Measurements from ENCODE around the gene ETV3. TPM values are rescaled to one million over a fixed set of nuclear protein-coding genes. Genes with fewer than 3 reads are reported as not detected.

ETV3 gene
- polyA plus RNA-seq, 1 experiment = 7.4 TPM

- no peaks in the 10 kb centered on the region for H3K27me3 ChIP-seq (ENCODE audit: control insufficient read depth, insufficient read depth, low read length)
- no peak for TF ChIP-seq CTCF (IDR thresholded peaks at IDR 0.05; ENCODE audit: insufficient read depth, low read depth, low read length)
- POLR2A ChIA-PET = interaction anchor here (0.6 kb wide), 1 partner anchor 13 kb away, joined by 5 read pairs; no protein-coding TSS in a partner anchor
- no peak for DNase-seq (ENCODE audit: low read depth)
- CTCF ChIA-PET = interaction anchor here (1.3 to 5.5 kb wide), 4 partner anchors 12 to 61 kb away, joined by 4 to 24 read pairs (median 13); no protein-coding TSS in a partner anchor
- H3K4me3 ChIP-seq (ENCODE audit: low read depth, low read length) = no peak overlapping the region
- peaks cover 6% of the 10 kb centered on the region for H3K36me3 ChIP-seq (ENCODE audit: control insufficient read depth, insufficient read depth, low read length)
Observed at GRCh38 chr1:157135070-157135469, 3.1 kb downstream of the ETV3 start.

GRCh38 chr1:157134442-157134841 is 3.8 kb downstream of the ETV3 start:
- no peak for DNase-seq (ENCODE audit: low read depth)
- H3K4me3 ChIP-seq (ENCODE audit: low read depth, low read length) = no peak overlapping the region
- CTCF ChIA-PET = interaction anchor here (0.7 to 5.3 kb wide), 3 partner anchors 22 to 60 kb away, joined by 4 to 24 read pairs (median 4); no protein-coding TSS in a partner anchor
- POLR2A ChIA-PET = no interaction called here
- peaks cover 6% of the 10 kb centered on the region for H3K36me3 ChIP-seq (ENCODE audit: control insufficient read depth, insufficient read depth, low read length)
- TF ChIP-seq CTCF (IDR thresholded peaks at IDR 0.05; ENCODE audit: insufficient read depth, low read depth, low read length) = no peak
- H3K27me3 ChIP-seq (ENCODE audit: control insufficient read depth, insufficient read depth, low read length) = no peaks in the 10 kb centered on the region

- Histone ChIP-seq H3K36me3 (ENCODE audit: control insufficient read depth, insufficient read depth, low read length) (peaks cover 6% of the 10 kb centered on the region), H3K27me3 (ENCODE audit: control insufficient read depth, insufficient read depth, low read length) (no peaks in the 10 kb centered on the region), H3K4me3 (ENCODE audit: low read depth, low read length) (no peak overlapping the region)
- TF ChIP-seq CTCF (IDR thresholded peaks at IDR 0.05; ENCODE audit: insufficient read depth, low read depth, low read length) = no peak
- DNase-seq (ENCODE audit: low read depth) = no peak
- POLR2A ChIA-PET = no interaction called here
- CTCF ChIA-PET = interaction anchor here (5.3 kb wide), 1 partner anchor 23 kb away, joined by 24 read pairs; no protein-coding TSS in a partner anchor
Observed at GRCh38 chr1:157133426-157133825, 4.8 kb downstream of the ETV3 start.

GRCh38 chr1:157132616-157133167 is 5.5 kb downstream of the ETV3 start:
- no peak for TF ChIP-seq CTCF (IDR thresholded peaks at IDR 0.05; ENCODE audit: insufficient read depth, low read depth, low read length)
- POLR2A ChIA-PET = no interaction called here
- H3K36me3 ChIP-seq (ENCODE audit: control insufficient read depth, insufficient read depth, low read length) = peaks cover 6% of the 10 kb centered on the region
- no peak overlapping the region for H3K4me3 ChIP-seq (ENCODE audit: low read depth, low read length)
- CTCF ChIA-PET = interaction anchor here (5.3 kb wide), 1 partner anchor 24 kb away, joined by 24 read pairs; no protein-coding TSS in a partner anchor
- H3K27me3 ChIP-seq (ENCODE audit: control insufficient read depth, insufficient read depth, low read length) = no peaks in the 10 kb centered on the region
- DNase-seq (ENCODE audit: low read depth) = no peak

DNA sequence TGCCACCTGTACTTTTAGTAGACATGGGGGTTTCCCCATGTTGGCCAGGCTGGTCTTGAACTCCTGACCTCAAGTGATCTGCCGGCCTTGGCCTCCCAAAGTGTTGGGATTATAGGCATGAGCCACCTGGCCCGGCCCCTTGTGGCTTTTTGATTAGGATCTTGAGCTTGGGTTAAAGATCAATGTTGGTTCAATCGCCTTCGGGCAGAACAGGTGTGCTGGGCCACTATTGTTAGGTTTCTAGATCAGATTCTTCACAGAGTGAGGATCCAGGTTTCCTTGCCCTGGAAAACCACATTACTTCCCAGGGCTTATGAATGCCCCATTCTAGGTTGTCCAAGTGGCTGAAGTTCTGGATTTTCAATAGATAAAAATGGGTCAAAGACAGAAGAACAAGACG is 6.1 kb downstream of the ETV3 start:
- Histone ChIP-seq H3K4me3 (ENCODE audit: low read depth, low read length) (no peak overlapping the region), H3K36me3 (ENCODE audit: control insufficient read depth, insufficient read depth, low read length) (peaks cover 6% of the 10 kb centered on the region), H3K27me3 (ENCODE audit: control insufficient read depth, insufficient read depth, low read length) (no peaks in the 10 kb centered on the region)
- DNase-seq (ENCODE audit: low read depth) = no peak
- CTCF ChIA-PET = interaction anchor here (5.3 kb wide), 1 partner anchor 24 kb away, joined by 24 read pairs; no protein-coding TSS in a partner anchor
- TF ChIP-seq CTCF (IDR thresholded peaks at IDR 0.05; ENCODE audit: insufficient read depth, low read depth, low read length) = no peak
- POLR2A ChIA-PET = no interaction called here
